Measurements from ENCODE around the gene RAD54L2.
"Not testable (repeated sequence)": the region's sequence is repeated elsewhere in the genome, so short reads cannot be mapped to it uniquely, and the experiment has no call there.

The RAD54L2 gene, protein sequence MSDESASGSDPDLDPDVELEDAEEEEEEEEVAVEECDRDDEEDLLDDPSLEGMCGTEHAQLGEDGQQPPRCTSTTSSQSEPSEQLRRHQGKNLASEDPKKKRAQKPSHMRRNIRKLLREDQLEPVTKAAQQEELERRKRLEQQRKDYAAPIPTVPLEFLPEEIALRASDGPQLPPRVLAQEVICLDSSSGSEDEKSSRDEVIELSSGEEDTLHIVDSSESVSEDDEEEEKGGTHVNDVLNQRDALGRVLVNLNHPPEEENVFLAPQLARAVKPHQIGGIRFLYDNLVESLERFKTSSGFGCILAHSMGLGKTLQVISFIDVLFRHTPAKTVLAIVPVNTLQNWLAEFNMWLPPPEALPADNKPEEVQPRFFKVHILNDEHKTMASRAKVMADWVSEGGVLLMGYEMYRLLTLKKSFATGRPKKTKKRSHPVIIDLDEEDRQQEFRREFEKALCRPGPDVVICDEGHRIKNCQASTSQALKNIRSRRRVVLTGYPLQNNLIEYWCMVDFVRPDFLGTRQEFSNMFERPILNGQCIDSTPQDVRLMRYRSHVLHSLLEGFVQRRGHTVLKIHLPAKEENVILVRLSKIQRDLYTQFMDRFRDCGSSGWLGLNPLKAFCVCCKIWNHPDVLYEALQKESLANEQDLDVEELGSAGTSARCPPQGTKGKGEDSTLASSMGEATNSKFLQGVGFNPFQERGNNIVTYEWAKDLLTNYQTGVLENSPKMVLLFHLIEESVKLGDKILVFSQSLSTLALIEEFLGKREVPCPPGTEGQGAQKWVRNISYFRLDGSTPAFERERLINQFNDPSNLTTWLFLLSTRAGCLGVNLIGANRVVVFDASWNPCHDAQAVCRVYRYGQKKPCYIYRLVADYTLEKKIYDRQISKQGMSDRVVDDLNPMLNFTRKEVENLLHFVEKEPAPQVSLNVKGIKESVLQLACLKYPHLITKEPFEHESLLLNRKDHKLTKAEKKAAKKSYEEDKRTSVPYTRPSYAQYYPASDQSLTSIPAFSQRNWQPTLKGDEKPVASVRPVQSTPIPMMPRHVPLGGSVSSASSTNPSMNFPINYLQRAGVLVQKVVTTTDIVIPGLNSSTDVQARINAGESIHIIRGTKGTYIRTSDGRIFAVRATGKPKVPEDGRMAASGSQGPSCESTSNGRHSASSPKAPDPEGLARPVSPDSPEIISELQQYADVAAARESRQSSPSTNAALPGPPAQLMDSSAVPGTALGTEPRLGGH (N-terminal part only)

DNA sequence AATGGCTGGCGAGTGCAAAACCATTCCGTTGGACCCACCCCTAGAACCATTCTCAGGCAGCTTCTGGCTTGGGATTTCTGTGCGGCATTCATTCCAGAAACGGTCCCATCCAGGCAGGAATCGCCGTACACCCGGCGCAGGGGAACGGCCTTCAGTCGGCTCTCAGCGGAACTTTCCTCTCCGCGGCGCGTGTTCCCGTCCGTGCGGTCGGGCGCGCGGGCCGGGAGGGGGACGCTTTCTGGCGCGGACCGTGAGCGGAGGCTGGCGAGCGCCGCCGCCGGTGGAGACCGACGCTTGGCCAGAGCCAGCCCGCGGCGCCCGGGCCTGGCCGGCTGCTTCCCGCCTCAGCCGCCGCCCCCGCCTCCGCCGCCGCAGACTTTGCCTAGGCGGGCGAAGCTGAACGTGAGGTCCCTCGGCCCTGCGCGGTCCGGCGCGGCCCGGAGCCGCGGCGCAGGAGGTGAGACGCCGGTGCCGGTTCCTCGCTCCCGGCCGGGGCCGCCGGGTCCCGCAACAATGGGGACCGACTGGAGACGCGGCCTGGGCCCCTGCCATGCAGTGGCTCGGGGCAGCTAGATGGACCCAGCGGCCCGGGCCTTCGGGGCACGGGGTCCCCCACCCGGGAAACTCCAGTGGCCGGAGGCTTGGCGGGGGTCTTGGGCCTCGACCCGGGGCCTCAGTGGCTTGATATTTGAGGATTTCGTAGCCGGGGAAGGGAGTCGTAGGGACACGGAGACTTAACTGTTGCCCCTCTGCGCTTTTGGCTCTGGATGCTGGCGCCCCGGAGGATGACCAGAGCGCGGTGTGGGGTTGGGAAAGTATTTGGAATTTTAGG lies at the start of gene RAD54L2:
Gene RAD54L2 (plus strand): TSS at position 261 of the 832 bp plus-strand sequence. CDS start 51,702 bp downstream, outside the sequence.
- DNase-seq (ENCODE audit: extremely low read depth in 1 of 2, low read depth in 1 of 2), result peak; percentile 19 to 68

- peak; percentile 49 to 67 for DNase-seq (ENCODE audit: extremely low read depth in 1 of 2, low read depth in 1 of 2)
Measured at GRCh38 chr3:51498876-51499738, 39.4 kb upstream of the RAD54L2 start.

GRCh38 chr3:51500632-51501131 lies 37.8 kb upstream of the RAD54L2 start:
- no peak for DNase-seq (ENCODE audit: extremely low read depth in 1 of 2, low read depth in 1 of 2)

DNA sequence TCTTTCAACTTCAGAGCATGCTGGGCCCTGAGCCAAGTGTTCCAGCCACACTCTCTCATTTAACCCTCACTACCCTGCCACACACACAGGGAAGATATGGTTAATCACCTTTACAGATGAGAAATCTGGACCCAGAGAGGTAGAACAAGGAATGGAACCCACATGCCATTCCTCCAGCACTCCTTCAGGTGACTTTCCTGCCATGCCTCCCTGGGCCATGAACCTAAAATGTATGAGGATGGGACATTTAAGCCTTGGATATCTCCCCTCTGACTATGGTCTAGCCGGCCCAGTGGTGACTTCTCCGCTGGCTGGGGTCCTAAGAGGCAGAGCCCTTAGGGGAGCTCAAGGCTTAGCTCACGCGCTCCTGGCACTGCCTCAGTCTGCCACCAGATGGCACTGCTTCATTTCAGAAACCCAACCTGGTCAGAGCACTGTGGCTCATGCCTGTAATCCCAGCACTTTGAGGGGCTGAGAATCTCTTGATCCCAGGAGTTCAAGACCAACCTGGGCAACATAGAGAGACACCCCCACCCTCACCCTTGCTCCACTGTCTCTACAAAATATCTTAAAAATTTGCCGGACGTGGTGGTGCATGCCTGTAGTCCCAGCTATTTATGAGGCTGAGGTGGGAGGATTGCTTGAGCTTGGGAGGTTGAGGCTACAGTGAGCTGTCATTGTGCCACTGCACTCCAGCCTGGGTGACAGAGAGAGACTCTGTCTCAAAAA lies 36.5 kb upstream of the RAD54L2 start:
- DNase-seq (ENCODE audit: extremely low read depth in 1 of 2, low read depth in 1 of 2), result peak; percentile 49 to 65

DNA sequence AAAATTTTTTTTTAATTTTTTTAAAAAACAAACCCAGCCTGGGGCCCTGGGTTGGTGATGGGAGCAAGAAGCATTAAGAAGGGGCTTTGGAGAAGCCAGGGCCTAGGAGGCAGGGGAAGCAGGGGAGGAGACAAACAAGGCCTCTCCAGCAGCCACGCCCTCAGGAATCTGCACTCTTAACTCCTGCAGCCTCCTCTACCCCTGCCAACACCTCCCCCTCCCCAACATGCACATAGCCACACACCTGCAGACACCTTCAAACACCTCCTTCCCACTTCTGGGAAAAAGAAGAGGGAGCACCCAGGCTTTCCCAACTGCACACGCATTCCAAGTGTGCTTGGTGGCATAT lies 36.0 kb upstream of the RAD54L2 start:
- DNase-seq (ENCODE audit: extremely low read depth in 1 of 2, low read depth in 1 of 2), result no peak

- no peak for DNase-seq (ENCODE audit: extremely low read depth in 1 of 2, low read depth in 1 of 2)
Measured at GRCh38 chr3:51503007-51503406, 35.5 kb upstream of the RAD54L2 start.

- DNase-seq (ENCODE audit: extremely low read depth in 1 of 2, low read depth in 1 of 2), result no peak
Measured at GRCh38 chr3:51508255-51508654, 30.3 kb upstream of the RAD54L2 start.

DNA sequence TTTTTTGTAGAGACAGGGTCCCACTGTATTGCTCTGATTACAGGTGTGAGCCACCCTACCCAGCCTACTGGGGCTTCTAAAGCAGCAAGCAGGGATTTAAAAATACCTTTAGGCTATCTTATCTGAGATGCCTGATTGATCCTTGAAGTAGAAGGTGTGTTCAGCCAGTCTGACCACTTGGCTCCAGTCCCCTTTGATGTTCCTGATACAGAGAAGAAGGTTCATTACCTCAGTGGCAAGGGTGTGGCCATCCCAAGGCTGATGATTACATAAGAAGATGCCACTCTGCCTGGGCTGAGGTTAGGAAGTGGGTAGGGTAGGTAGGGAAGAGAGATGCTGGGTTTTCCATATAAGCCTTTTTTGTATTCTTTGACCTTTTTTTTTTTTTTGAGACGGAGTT lies 27.5 kb upstream of the RAD54L2 start:
- no peak for DNase-seq (ENCODE audit: extremely low read depth in 1 of 2, low read depth in 1 of 2)

GRCh38 chr3:51514210-51514609 lies 24.3 kb upstream of the RAD54L2 start:
- DNase-seq (ENCODE audit: extremely low read depth in 1 of 2, low read depth in 1 of 2), result no peak

GRCh38 chr3:51519848-51520247 lies 18.7 kb upstream of the RAD54L2 start:
- DNase-seq (ENCODE audit: extremely low read depth in 1 of 2, low read depth in 1 of 2), result no peak

- not testable (repeated sequence) for DNase-seq (ENCODE audit: extremely low read depth in 1 of 2, low read depth in 1 of 2)
Measured at GRCh38 chr3:51520906-51521730, 17.4 kb upstream of the RAD54L2 start.

GRCh38 chr3:51522273-51522962 lies 16.1 kb upstream of the RAD54L2 start:
- DNase-seq (ENCODE audit: extremely low read depth in 1 of 2, low read depth in 1 of 2), result no peak

DNA sequence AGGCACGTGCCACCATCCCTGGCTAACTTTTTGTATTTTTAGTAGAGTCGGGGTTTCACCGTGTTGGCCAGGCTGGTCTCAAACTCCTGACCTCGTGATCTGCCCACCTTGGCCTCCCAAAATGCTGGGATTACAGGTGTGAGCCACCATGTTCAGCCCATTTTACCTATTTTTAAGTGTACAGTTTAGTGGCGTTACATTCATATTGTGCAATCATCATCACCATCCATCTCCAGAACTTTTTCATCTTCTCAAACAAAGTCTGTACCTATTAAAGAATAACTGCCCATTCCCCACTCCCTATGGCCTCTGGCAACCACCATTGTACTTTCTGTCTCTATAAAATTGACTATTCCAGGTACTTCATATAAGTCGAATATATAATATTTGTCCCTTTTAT lies 13.6 kb upstream of the RAD54L2 start:
- not testable (repeated sequence) for DNase-seq (ENCODE audit: extremely low read depth in 1 of 2, low read depth in 1 of 2)

DNA sequence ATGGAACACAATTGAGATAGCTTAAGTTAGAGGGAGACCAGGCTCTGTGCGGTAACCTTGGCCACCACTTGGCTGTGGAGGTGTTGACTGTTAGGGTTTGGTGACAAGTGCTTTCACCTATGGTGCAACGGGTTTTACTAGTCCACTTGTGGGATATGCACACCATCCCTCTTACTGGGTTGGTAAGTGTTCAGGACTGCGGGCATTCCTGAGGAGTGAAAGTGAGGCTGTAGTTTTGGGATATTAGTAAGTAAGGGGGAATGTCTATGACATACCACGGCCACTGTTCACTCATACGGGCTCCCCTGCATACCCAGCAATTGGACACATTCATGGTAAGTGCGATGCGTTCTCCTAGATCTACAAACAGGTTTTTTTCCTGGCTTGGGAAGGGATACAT lies 8.0 kb upstream of the RAD54L2 start:
- no peak for DNase-seq (ENCODE audit: extremely low read depth in 1 of 2, low read depth in 1 of 2)

GRCh38 chr3:51535146-51536019 lies 3.1 kb upstream of the RAD54L2 start:
- DNase-seq (ENCODE audit: extremely low read depth in 1 of 2, low read depth in 1 of 2), result no peak

DNA sequence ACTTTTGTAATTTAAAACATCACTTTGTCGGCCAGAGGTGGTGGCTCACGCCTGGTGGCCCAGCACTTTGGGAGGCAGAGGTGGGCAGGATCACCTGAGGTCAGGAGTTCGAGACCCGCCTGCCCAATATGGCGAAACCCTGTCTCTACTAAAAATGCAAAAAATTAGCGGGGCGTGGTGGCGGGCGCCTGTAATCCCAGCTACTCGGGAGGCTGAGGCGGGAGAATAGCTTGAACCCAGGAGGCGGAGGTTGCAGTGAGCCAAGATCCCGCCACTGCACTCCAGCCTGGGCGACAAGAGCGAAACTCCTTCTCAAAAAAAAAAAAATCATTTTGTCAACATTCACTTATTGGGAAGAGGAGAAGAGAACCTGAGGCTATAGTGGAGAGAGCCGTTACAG lies 888 bp upstream of the RAD54L2 start:
- not testable (repeated sequence) for DNase-seq (ENCODE audit: extremely low read depth in 1 of 2, low read depth in 1 of 2)

All from activated CD8-positive, alpha-beta memory T cell treated with anti-CD3 and anti-CD28 coated beads for 1 hour (primary cell).